T-helper 17 cell (primary cell): ENCODE results near the gene ADGRA3. TPM values are rescaled to one million over a fixed set of nuclear protein-coding genes. Genes with fewer than 3 reads are reported as not detected.

Source experiments
- ATAC-seq: fragments of 150-1000 bp; cut with Tn5 transposase; 2 replicates; pipeline ENCODE4 v1.10.0; 2021; ENCODE audit warnings: mild to moderate bottlenecking, moderate library complexity
- DNase-seq, 3 donors: peaks; one replicate each; pipeline versions ENCODE4 v3.0.0 to v3.0.0-alpha.2; 2020 to 2021
- H3K9me3 ChIP-seq: one replicate; pipeline ENCODE4 v1.7.0; 2013; ENCODE audit warnings: low read length, mild to moderate bottlenecking; ENCODE audit not compliant: control insufficient read depth, poor library complexity, severe bottlenecking
- H3K27ac Mint-ChIP-seq: one replicate; pipeline ENCODE4 v1.8.0; 2022; ENCODE audit warnings: mild to moderate bottlenecking, moderate library complexity, mixed read lengths
- H3K27me3 Mint-ChIP-seq: one replicate; pipeline ENCODE4 v1.8.0; 2022; ENCODE audit warnings: mixed read lengths
- H3K36me3 Mint-ChIP-seq: one replicate; pipeline ENCODE4 v1.8.0; 2022; ENCODE audit warnings: low read depth, mixed read lengths
- H3K4me1 Mint-ChIP-seq: one replicate; pipeline ENCODE4 v1.8.0; 2022; ENCODE audit warnings: mild to moderate bottlenecking, mixed read lengths
- H3K4me3 Mint-ChIP-seq: one replicate; pipeline ENCODE4 v1.8.0; 2022; ENCODE audit warnings: mild to moderate bottlenecking, moderate library complexity, mixed read lengths
- total RNA-seq, 4 donors: library from RNA in 2 of 4; stranded (reverse) in 2 of 4; gene quantifications; one replicate each; pipeline ENCODE4 v1.2.3 and lab custom pipeline; 2022 to 2026

ADGRA3 gene
- total RNA-seq, 2 donors from 2014 or later: 0.16 to 0.35 TPM

DNA sequence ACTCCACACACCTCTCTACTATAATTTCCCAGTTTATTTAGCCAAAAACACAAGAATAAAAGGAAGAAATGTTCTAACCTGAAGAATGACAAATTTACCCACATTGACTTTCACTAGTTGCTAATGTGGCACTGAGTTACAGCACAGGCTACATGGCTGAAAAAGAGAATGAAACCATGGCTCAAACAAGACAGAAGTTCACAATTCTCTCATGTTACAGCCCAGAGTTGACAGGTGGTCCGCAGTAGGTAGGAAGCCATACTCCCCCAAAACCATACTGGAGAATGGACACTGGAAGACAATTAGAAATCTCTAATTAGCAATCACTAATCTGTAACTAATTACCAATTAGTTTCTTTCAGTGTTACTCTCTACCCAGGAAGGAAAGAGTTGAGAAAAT lies 170.8 kb downstream of the ADGRA3 start:
- Mint-ChIP-seq H3K27me3 (no peaks in the 10 kb centered on the region), H3K4me3 (no peak overlapping the region), H3K4me1 (no peaks in the 10 kb centered on the region), H3K27ac (no peak overlapping the region), H3K36me3 (no peaks in the 10 kb centered on the region)
- no peak for DNase-seq
- no peak for ATAC-seq
- H3K9me3 ChIP-seq: no peaks in the 10 kb centered on the region

DNA sequence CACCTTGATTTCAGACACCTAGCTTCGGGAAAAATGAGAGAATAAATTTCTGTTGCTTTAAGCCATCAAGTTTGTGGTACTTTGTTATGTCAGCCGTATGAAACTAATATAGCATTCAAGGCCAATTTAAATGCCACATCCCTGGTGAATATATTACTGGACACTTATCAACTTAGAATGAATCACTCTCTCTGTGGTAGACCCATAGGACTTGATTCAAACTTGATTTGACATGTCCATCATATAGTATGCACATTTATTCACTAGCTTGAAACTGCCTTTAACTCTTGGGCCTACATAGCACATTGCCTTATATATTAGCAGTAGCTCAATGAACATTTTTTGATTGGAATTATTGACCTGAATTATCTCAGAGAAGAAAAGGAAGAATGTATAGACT lies 172.3 kb downstream of the ADGRA3 start:
- no peaks in the 10 kb centered on the region for H3K27me3 Mint-ChIP-seq
- no peak overlapping the region for H3K4me3 Mint-ChIP-seq
- H3K4me1 Mint-ChIP-seq: no peaks in the 10 kb centered on the region
- ATAC-seq (no peak), DNase-seq (no peak)
- no peak overlapping the region for H3K27ac Mint-ChIP-seq
- no peaks in the 10 kb centered on the region for H3K36me3 Mint-ChIP-seq
- no peaks in the 10 kb centered on the region for H3K9me3 ChIP-seq

DNA sequence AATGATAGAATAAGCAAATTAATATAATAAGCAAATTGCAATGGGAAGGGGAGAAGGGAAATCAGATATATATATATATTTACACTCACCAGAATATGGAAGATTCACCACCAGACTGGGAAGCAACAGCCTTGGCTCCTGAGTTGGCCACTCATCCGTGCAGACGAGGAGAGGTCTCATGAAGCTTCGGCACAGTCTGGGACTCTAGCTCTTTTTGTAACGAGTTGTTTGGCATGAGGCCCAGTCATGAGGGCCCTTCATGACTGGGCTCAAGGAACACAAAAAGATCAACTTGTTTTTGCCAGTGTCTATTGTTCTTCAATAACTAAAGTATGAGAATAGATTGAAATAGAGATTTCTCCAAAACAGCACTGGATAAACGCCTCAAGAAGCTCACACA lies 176.4 kb downstream of the ADGRA3 start:
- DNase-seq: no peak
- no peak for ATAC-seq
- no peaks in the 10 kb centered on the region for H3K9me3 ChIP-seq
- H3K4me3 Mint-ChIP-seq: no peak overlapping the region
- no peak overlapping the region for H3K27ac Mint-ChIP-seq
- no peaks in the 10 kb centered on the region for H3K27me3 Mint-ChIP-seq
- H3K4me1 Mint-ChIP-seq: no peaks in the 10 kb centered on the region
- no peaks in the 10 kb centered on the region for H3K36me3 Mint-ChIP-seq

DNA sequence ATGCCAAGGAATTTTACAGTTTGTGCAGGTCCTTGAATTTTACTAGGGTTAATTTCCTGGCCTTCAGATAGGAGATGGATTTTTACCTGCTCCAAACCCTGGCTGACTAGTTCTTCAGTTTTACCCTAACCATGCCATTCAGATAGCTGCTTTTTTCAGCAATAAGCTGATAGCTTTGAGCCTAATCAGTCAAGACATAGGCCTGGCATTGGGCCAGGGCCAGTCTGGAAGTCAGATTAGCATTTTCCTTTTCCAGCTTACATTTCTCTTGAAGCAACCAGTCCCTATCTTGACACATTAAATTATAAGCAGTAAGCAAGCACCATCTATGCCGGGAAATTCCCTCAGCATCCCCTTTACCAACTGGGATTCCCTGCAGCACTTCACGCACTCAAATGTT lies 177.1 kb downstream of the ADGRA3 start:
- no peaks in the 10 kb centered on the region for H3K9me3 ChIP-seq
- Mint-ChIP-seq H3K4me1 (no peaks in the 10 kb centered on the region), H3K4me3 (no peak overlapping the region), H3K27me3 (no peaks in the 10 kb centered on the region), H3K27ac (no peak overlapping the region), H3K36me3 (no peaks in the 10 kb centered on the region)
- no peak for ATAC-seq
- no peak for DNase-seq

Other genes starting within 250 kb of the ADGRA3 start
- gene GBA3, start 176.9 kb upstream of the ADGRA3 start, total RNA-seq: not detected